Trophoblast cell (in vitro differentiated cells and primary cell): ENCODE measurements around the gene SRSF10.
"Not testable (repeated sequence)": the region's sequence is repeated elsewhere in the genome, so short reads cannot be mapped to it uniquely, and the experiment has no call there.

Experiments used
- DNase-seq, 2 donors: peaks; one replicate each; pipeline ENCODE4 v3.0.0-alpha.2; 2016
- H2AFZ ChIP-seq: 2 replicates; pipeline ENCODE4 v1.6.1; 2013; ENCODE audit warnings: low read length, moderate library complexity, mild to moderate bottlenecking; ENCODE audit not compliant: insufficient read depth, poor library complexity
- H2AK5ac ChIP-seq: 2 replicates; pipeline ENCODE4 v1.6.1; 2013; ENCODE audit warnings: mild to moderate bottlenecking, low read length
- H2BK120ac ChIP-seq: 2 replicates; pipeline ENCODE4 v1.6.1; 2013; ENCODE audit warnings: low read length, mild to moderate bottlenecking, moderate library complexity; ENCODE audit not compliant: insufficient read depth, poor library complexity
- H2BK12ac ChIP-seq: 2 replicates; pipeline ENCODE4 v1.6.1; 2013; ENCODE audit warnings: mild to moderate bottlenecking, low read length, moderate library complexity
- H2BK5ac ChIP-seq: 2 replicates; pipeline ENCODE4 v1.6.1; 2013; ENCODE audit warnings: low read length, low read depth, moderate library complexity, mild to moderate bottlenecking; ENCODE audit not compliant: poor library complexity
- H3K14ac ChIP-seq: 2 replicates; pipeline ENCODE4 v1.6.1; 2013; ENCODE audit warnings: mild to moderate bottlenecking, low read length
- H3K18ac ChIP-seq: 2 replicates; pipeline ENCODE4 v1.6.1; 2013; ENCODE audit warnings: mild to moderate bottlenecking, low read length
- H3K23ac ChIP-seq: 2 replicates; pipeline ENCODE4 v1.6.1; 2013; ENCODE audit warnings: low read length
- H3K27ac ChIP-seq: 2 replicates; pipeline ENCODE4 v1.5.1; 2013; ENCODE audit warnings: low read depth, mild to moderate bottlenecking, inconsistent platforms, low read length, moderate library complexity
- H3K27me3 ChIP-seq: 2 replicates; pipeline ENCODE4 v1.6.1; 2013; ENCODE audit warnings: inconsistent platforms, mild to moderate bottlenecking, low read length, moderate library complexity; ENCODE audit not compliant: insufficient read depth
- H3K36me3 ChIP-seq, 2 experiments: 1 replicate in 1 of 2; 2 replicates in 1 of 2; pipeline ENCODE4 v1.6.1; 2013; ENCODE audit warnings: low read length in 2 of 2, mild to moderate bottlenecking in 2 of 2, moderate library complexity in 1 of 2; ENCODE audit not compliant: insufficient read depth in 2 of 2, control insufficient read depth in 1 of 2
- H3K4ac ChIP-seq: 2 replicates; pipeline ENCODE4 v1.6.1; 2013; ENCODE audit warnings: low read depth, mild to moderate bottlenecking, low read length, moderate library complexity
- H3K4me1 ChIP-seq, 2 experiments: 1 replicate in 1 of 2; 2 replicates in 1 of 2; pipeline ENCODE4 v1.6.1; 2013; ENCODE audit warnings: low read length in 2 of 2, mild to moderate bottlenecking in 2 of 2, moderate library complexity in 1 of 2; ENCODE audit not compliant: insufficient read depth in 2 of 2, control insufficient read depth in 1 of 2
- H3K4me2 ChIP-seq: 2 replicates; pipeline ENCODE4 v1.6.1; 2013; ENCODE audit warnings: inconsistent platforms, mild to moderate bottlenecking, low read length, moderate library complexity
- H3K4me3 ChIP-seq: 2 replicates; pipeline ENCODE4 v1.5.1; 2013; ENCODE audit warnings: mild to moderate bottlenecking, low read depth, low read length, inconsistent platforms
- H3K79me1 ChIP-seq: one replicate; pipeline ENCODE4 v1.6.1; 2013; ENCODE audit warnings: low read length
- H3K79me2 ChIP-seq: 2 replicates; pipeline ENCODE4 v1.6.1; 2013; ENCODE audit warnings: low read length, mild to moderate bottlenecking; ENCODE audit not compliant: control insufficient read depth, insufficient read depth, poor library complexity
- H3K9ac ChIP-seq: 2 replicates; pipeline ENCODE4 v1.6.1; 2013; ENCODE audit warnings: mild to moderate bottlenecking, low read length
- H3K9me3 ChIP-seq: 2 replicates; pipeline ENCODE4 v1.6.1; 2013; ENCODE audit warnings: low read depth, mild to moderate bottlenecking, control low read depth, inconsistent platforms, low read length; ENCODE audit not compliant: insufficient read depth
- H4K12ac ChIP-seq: 2 replicates; pipeline ENCODE4 v1.6.1; 2013; ENCODE audit warnings: low read depth, mild to moderate bottlenecking, low read length, moderate library complexity
- H4K8ac ChIP-seq: 2 replicates; pipeline ENCODE4 v1.6.1; 2013; ENCODE audit warnings: low read depth, mild to moderate bottlenecking, low read length, moderate library complexity
- H4K91ac ChIP-seq: one replicate; pipeline ENCODE4 v1.6.1; 2013; ENCODE audit warnings: low read depth, mild to moderate bottlenecking, low read length, moderate library complexity
- WGBS: extraction: QIAGEN DNeasy Blood & Tissue Kit; methylation state at CpG from one replicate; pipeline ENCODE4 v1.1.7; 2013; ENCODE audit warnings: missing lambda C conversion rate; ENCODE audit not compliant: insufficient read length, insufficient coverage; ENCODE audit errors: extremely low coverage; 5-methylcytosine and 5-hydroxymethylcytosine counted together

Gene SRSF10

DNA sequence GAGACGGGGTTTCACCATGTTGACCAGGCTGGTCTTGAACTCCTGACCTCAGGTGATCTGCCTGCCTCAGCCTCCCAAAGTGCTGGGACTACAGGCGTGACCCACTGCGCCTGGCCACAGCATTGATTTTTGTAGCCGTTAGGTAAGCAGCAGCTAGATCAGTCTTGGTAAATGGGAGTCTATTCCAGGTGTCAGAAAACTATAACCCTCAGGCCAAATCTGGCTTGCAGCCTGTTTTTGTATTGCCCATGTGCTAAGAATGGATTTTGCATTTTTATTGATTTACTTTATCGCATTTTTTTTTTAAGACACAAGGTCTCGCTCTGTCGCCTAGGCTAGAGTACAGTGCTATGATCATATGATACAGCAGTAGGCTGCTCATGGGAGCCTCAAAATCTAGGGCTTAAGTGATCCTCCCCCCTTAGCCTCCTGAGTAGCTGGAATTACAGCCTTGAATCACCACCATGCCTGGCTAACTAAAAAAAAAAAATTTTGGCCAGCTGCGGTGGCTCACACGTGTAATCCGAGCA lies 16.6 kb upstream of the SRSF10 start:
- Histone ChIP-seq H2AK5ac (no peak overlapping the region), H3K23ac (no peak overlapping the region)
- no CpG with 5 or more reads among the region's 10 CpGs for WGBS

GRCh38 chr1:23995431-23995837 lies 15.3 kb upstream of the SRSF10 start:
- Histone ChIP-seq H4K91ac (no peak overlapping the region), H2BK5ac (no peak overlapping the region), H4K8ac (no peak overlapping the region), H3K9ac (no peak overlapping the region), H3K18ac (no peak overlapping the region), H3K79me2 (no peaks in the 10 kb centered on the region), H2AFZ (no peak overlapping the region), H3K27ac (no peak overlapping the region), H3K23ac (no peak overlapping the region), H3K4me2 (no peak overlapping the region), H2BK120ac (no peak overlapping the region), H3K4me3 (no peak overlapping the region), H4K12ac (no peak overlapping the region), H3K36me3 (no peaks in the 10 kb centered on the region), H3K4ac (no peak overlapping the region), H3K79me1 (no peaks in the 10 kb centered on the region), H3K4me1 (no peaks in the 10 kb centered on the region), H2BK12ac (no peak overlapping the region), H2AK5ac (no peak overlapping the region), H3K14ac (no peak overlapping the region), H3K9me3 (no peaks in the 10 kb centered on the region), H3K27me3 (no peaks in the 10 kb centered on the region)
- WGBS = no CpG with 5 or more reads among the region's 13 CpGs
- no peak for DNase-seq

More for the DNA sequence above, 16.6 kb upstream of the SRSF10 start:
- no peak overlapping the region for H3K14ac ChIP-seq
- no peak overlapping the region for H2BK12ac ChIP-seq
- no peak overlapping the region for H3K4ac ChIP-seq
- H3K79me2 ChIP-seq = no peaks in the 10 kb centered on the region
- no peak overlapping the region for H2AFZ ChIP-seq
- H3K36me3 ChIP-seq = no peaks in the 10 kb centered on the region
- no peak for DNase-seq
- H4K8ac ChIP-seq = no peak overlapping the region
- H4K91ac ChIP-seq = no peak overlapping the region
- H2BK5ac ChIP-seq = no peak overlapping the region
- H3K9ac ChIP-seq = no peak overlapping the region
- H2BK120ac ChIP-seq = no peak overlapping the region
- H3K27ac ChIP-seq = no peak overlapping the region
- no peaks in the 10 kb centered on the region for H3K27me3 ChIP-seq
- no peak overlapping the region for H3K18ac ChIP-seq
- H4K12ac ChIP-seq = no peak overlapping the region
- no peaks in the 10 kb centered on the region for H3K79me1 ChIP-seq
- no peak overlapping the region for H3K4me2 ChIP-seq
- H3K4me3 ChIP-seq = no peak overlapping the region
- H3K9me3 ChIP-seq = no peaks in the 10 kb centered on the region
- H3K4me1 ChIP-seq = no peaks in the 10 kb centered on the region

- not testable (repeated sequence) for H2BK120ac ChIP-seq, H3K4ac ChIP-seq, H2BK12ac ChIP-seq, H3K23ac ChIP-seq, H4K8ac ChIP-seq, H3K4me2 ChIP-seq, H2AK5ac ChIP-seq, H3K4me3 ChIP-seq, H2AFZ ChIP-seq, H3K9ac ChIP-seq, H3K9me3 ChIP-seq, H3K27ac ChIP-seq, DNase-seq, H3K14ac ChIP-seq, H4K12ac ChIP-seq, H3K18ac ChIP-seq, H3K4me1 ChIP-seq, H2BK5ac ChIP-seq, H4K91ac ChIP-seq, H3K79me1 ChIP-seq, H3K36me3 ChIP-seq, H3K79me2 ChIP-seq, H3K27me3 ChIP-seq
- no CpG with 5 or more reads among the region's 13 CpGs for WGBS
Measured at GRCh38 chr1:23992011-23992410, 11.9 kb upstream of the SRSF10 start.

GRCh38 chr1:23989263-23989662 lies 9.1 kb upstream of the SRSF10 start:
- no peaks in the 10 kb centered on the region for H3K36me3 ChIP-seq
- no peaks in the 10 kb centered on the region for H3K79me2 ChIP-seq
- no CpG with 5 or more reads among the region's 3 CpGs for WGBS
- no peaks in the 10 kb centered on the region for H3K9me3 ChIP-seq
- H3K23ac ChIP-seq = no peak overlapping the region
- H3K4me1 ChIP-seq = no peaks in the 10 kb centered on the region
- H3K4me2 ChIP-seq = no peak overlapping the region
- no peak overlapping the region for H2AK5ac ChIP-seq
- H3K14ac ChIP-seq = no peak overlapping the region
- no peak overlapping the region for H2BK12ac ChIP-seq
- no peaks in the 10 kb centered on the region for H3K79me1 ChIP-seq
- no peak overlapping the region for H3K4me3 ChIP-seq
- no peaks in the 10 kb centered on the region for H3K27me3 ChIP-seq
- no peak overlapping the region for H3K18ac ChIP-seq
- no peak overlapping the region for H3K27ac ChIP-seq
- H3K4ac ChIP-seq = no peak overlapping the region
- H4K8ac ChIP-seq = no peak overlapping the region
- no peak overlapping the region for H3K9ac ChIP-seq
- no peak overlapping the region for H4K91ac ChIP-seq
- H4K12ac ChIP-seq = no peak overlapping the region
- no peak overlapping the region for H2BK120ac ChIP-seq
- no peak for DNase-seq
- H2AFZ ChIP-seq = no peak overlapping the region
- no peak overlapping the region for H2BK5ac ChIP-seq
